ENCODE results near the gene BTG2.

BTG2 gene

GRCh38 chr1:203305809-203306088 lies 430 bp downstream of the BTG2 start:
- DNase-seq (ENCODE audit: low read depth), result no peak
- peak overlapping the region; percentile 84 for H3K4me3 ChIP-seq (ENCODE audit: low read length)
- no peak for TF ChIP-seq CTCF (conservative IDR thresholded peaks at IDR 0.05; ENCODE audit: low read length)

- 0 out of 2 replicates have a peak, but pooled peaks have one; percentile 7 for TF ChIP-seq CTCF (conservative IDR thresholded peaks at IDR 0.05; ENCODE audit: low read length)
- peak; percentile 82 for DNase-seq (ENCODE audit: low read depth)
- H3K4me3 ChIP-seq (ENCODE audit: low read length), result peak overlapping the region; percentile 84
Observed at GRCh38 chr1:203306089-203306964, 1.0 kb downstream of the BTG2 start.

GRCh38 chr1:203306965-203307541 lies 1.7 kb downstream of the BTG2 start:
- DNase-seq (ENCODE audit: low read depth), result no peak
- H3K4me3 ChIP-seq (ENCODE audit: low read length), result peak overlapping the region; percentile 84
- TF ChIP-seq CTCF (conservative IDR thresholded peaks at IDR 0.05; ENCODE audit: low read length), result no peak

GRCh38 chr1:203307641-203308126 lies 2.4 kb downstream of the BTG2 start:
- TF ChIP-seq CTCF (conservative IDR thresholded peaks at IDR 0.05; ENCODE audit: low read length), result no peak
- H3K4me3 ChIP-seq (ENCODE audit: low read length), result peak overlapping the region; percentile 10; the same call in 1 of the 2 replicates
- DNase-seq (ENCODE audit: low read depth), result no peak

GRCh38 chr1:203308328-203308922 lies 3.1 kb downstream of the BTG2 start:
- no peak for DNase-seq (ENCODE audit: low read depth)
- 0 out of 2 replicates have a peak overlapping the region, but pooled peaks have one; percentile 7 for H3K4me3 ChIP-seq (ENCODE audit: low read length)
- TF ChIP-seq CTCF (conservative IDR thresholded peaks at IDR 0.05; ENCODE audit: low read length), result no peak

- no peak overlapping the region for H3K4me3 ChIP-seq (ENCODE audit: low read length)
Observed at GRCh38 chr1:203308923-203309331, 3.6 kb downstream of the BTG2 start.

More at GRCh38 chr1:203308923-203309331, 3.6 kb downstream of the BTG2 start:
- no peak for DNase-seq (ENCODE audit: low read depth)
- TF ChIP-seq CTCF (conservative IDR thresholded peaks at IDR 0.05; ENCODE audit: low read length), result no peak

Measured in AG10803 (cell line).